ENCODE data around the gene RAMP1.
A peak's percentile ranks its signal among the peaks of the same experiment; 100 is the strongest.

The RAMP1 gene

GRCh38 chr2:237876951-237877491, 17.6 kb downstream of the RAMP1 start:
- DNase-seq (ENCODE audit: low spot score) = no peak

- DNase-seq (ENCODE audit: low spot score) = no peak
Observed at GRCh38 chr2:237877576-237878307, 18.3 kb downstream of the RAMP1 start.

- DNase-seq (ENCODE audit: low spot score) = no peak
Observed at GRCh38 chr2:237878321-237879057, 19.1 kb downstream of the RAMP1 start.

GRCh38 chr2:237879058-237879430, 19.6 kb downstream of the RAMP1 start:
- peak; percentile 36 for DNase-seq (ENCODE audit: low spot score)

DNA sequence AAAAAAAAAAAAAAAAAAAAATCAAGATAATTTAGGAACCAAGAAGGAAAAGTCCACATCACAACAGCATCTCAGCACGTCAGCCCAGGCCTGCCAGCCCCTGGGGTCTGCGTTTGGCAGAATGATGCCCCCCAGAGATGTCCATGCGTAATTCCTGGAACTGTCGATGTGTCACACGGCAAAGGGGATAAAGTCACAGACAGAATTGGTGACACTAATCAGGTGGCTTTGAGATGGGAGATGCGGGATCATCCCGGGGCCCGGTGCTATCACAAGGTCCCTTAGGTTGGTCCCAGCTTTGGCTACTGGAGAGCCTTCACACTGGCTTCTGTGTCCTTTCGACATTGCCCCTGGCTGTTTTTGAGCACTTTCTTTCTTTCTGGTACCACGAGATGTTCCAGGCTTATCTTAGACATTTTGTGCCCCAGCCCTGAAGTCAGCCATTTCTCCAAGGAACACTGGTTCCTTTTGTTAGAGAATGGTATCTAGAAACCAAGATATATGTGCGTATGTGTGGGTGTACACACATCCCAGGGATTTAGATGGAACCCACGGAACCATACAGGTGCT, 20.7 kb downstream of the RAMP1 start:
- no peak for DNase-seq (ENCODE audit: low spot score)

DNA sequence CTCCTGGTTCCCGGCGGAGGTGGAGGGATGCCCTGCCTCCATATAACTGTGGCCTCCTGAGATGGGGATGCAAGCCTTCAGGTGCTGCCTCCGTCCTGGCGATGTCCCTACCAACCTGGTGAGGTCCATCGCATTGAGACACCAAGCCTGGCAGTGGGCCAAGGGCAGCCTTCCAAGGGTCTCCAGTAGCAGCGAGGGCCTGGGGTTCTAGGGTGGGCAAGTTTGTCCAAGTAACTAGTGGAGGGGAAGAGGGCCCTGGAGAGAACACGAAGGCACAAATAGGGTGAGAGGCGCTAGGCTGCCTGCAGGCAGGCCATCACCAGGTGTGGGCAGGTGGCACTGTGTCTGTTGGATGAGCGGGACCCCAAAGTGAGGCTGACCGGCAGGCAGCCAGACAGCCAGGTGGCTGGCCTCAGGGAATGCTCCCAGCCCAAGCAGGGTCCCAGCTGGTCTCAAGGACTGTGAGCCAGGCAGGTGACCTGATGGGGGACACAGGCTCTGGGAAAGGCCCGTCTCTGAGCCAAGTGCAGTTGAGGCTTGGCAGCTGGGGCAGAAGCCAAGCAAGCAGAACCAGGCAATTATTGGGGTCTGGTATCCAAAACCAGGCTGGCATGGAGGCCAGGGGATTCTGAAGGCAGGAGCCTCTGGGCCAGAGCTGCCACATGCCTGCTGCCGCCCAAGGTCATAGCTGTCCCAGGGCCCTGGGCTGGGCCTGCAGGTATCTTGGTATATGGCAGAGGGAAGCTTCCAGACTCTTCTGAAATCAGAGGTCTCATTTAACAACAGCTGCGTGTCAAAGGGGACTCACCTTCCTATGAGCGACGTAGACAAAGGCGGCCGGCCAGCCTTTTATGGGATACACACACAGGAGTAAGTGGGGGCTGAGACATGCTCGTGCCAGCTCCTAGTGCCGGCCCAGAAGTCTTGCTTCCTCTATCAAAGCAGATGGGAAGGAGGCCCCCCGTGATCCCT, 23.4 kb downstream of the RAMP1 start:
- DNase-seq (ENCODE audit: low spot score) = no peak

DNA sequence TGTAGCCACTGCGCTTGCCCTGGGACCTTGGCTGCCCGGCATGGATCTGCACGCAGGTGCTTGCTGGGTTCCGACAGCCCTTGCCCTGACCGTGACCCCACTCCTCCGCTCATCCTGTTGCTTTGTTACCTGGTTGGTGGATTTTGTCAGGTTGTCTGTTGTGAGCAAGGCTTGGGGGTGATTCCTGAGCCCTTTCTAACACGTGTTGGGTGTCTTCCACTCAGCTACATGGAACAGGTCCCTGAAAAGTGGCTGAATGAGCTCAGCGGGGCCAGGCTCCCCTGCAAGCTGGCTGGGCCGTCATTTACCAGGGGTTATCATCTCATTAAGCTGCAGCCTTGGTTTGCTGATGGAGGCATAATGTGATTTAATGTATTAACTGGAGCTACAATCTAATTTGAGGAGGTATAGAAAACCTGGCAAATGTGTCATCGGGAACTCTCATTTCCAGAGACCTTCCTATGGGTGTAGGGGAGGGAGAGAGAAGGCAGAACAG, 24.6 kb downstream of the RAMP1 start:
- DNase-seq (ENCODE audit: low spot score) = no peak

GRCh38 chr2:237884681-237885080, 25.3 kb downstream of the RAMP1 start:
- no peak for DNase-seq (ENCODE audit: low spot score)

DNA sequence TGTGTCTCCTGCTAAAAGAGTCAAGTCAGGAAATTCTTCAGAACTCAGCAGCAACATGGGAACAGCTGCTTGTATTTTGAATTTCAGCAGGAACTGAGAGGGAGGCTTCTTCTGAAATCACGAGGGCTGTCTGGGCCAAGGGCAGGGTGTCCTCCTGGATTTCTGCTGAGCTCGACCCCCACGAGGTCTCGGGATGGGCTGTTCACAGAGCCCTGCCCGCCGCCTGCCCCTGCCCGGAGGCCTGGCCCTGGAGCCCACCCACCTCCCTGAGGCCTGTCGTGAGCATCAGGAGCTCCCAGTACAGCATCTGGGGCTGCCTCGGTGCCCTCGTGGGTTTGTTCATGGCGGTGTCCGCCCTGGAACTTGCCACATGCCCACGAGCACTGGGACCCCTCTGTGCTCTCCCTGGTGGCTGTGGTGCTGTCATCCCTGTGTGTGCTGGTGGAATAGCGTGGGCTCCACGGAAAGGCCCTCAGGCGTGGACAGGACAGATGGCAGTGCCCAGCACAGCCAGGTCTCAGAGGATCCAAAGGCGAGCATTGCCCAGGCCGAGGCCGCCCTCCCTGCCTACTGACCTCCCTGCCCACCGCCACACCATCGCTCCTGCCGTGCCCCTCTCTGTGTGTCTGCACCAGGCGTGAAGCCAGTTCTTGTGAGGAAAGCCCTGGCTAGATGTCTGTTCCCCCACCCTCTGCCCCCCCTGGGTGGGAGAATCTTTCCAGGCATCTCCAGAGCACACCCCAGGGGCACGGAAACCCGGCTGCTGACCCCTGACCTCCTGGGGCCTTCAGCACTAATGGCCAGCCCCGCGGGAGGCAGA, 25.9 kb downstream of the RAMP1 start:
- no peak for DNase-seq (ENCODE audit: low spot score)

DNA sequence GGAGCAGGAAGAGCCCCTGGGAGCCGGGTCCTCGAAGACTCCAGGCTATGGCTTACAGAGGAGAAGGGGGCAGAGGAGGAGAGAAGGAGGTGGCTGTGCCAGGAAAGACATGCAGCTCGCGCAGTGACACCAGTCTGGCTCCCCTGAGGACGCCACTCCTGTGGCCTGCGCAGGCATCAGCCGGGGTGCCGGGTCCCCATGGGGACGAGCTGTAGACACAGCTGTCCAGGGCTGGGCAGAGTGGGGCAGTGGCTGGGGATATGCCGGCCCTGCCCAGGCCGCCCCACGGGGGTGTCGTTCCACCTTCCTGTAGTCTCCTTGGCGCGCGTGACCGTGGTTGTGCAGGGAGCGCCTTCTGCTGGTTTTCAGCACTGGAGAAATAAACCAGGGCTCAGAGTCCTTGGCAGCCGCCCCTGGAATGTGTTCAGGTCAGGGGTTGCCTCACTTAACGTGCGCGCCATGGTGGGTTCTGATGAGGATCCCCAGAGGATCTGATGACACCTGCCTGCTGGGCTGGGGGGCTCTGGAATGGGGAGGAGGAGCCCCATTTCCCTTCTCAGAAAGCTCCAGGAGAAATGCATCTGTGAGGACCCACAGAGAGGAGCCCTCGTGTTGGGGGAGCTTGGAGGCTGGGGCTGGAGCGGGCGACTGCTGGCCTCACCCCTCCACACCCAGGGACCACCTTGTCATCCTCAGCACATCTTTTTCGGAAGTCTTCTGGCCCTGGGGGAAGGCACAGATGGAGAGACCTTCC, 26.7 kb downstream of the RAMP1 start:
- peak; percentile 34 for DNase-seq (ENCODE audit: low spot score)

- DNase-seq (ENCODE audit: low spot score) = peak; percentile 35
Observed at GRCh38 chr2:237886685-237887481, 27.5 kb downstream of the RAMP1 start.

- DNase-seq (ENCODE audit: low spot score) = no peak
Observed at GRCh38 chr2:237888389-237888788, 29.0 kb downstream of the RAMP1 start.

- no peak for DNase-seq (ENCODE audit: low spot score)
Observed at GRCh38 chr2:237889016-237889415, 29.6 kb downstream of the RAMP1 start.

GRCh38 chr2:237889811-237890210, 30.4 kb downstream of the RAMP1 start:
- no peak for DNase-seq (ENCODE audit: low spot score)

GRCh38 chr2:237892478-237892877, 33.1 kb downstream of the RAMP1 start:
- no peak for DNase-seq (ENCODE audit: low spot score)

DNA sequence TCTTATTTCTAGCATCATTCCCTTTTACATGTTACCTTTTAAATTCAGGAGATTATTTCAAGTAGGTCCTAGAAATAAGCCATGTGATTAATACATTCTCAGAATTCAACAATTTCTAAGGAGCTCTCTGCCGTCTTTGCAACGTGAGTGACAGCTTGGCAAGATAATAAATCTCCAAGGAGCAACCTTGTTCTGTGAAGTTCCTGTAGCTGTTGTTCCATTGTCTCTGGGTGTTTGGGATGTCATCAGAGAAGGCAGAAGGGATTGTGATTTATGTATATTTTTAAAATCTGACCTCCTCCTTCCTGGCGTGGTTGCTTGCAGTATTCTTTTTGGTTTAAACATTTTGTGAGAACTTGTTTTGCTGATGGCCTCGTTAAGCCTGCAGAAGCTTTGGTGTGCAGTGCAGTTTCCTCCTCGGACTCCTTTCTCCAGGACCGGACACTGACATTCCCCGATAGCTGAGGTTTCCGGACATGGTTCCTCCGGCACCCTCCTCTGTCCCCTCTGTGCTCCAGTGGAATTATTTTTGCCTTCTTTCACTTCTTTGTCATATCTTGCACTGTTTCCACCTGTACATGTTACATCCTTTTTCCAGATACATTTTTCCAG, 33.7 kb downstream of the RAMP1 start:
- no peak for DNase-seq (ENCODE audit: low spot score)

DNA sequence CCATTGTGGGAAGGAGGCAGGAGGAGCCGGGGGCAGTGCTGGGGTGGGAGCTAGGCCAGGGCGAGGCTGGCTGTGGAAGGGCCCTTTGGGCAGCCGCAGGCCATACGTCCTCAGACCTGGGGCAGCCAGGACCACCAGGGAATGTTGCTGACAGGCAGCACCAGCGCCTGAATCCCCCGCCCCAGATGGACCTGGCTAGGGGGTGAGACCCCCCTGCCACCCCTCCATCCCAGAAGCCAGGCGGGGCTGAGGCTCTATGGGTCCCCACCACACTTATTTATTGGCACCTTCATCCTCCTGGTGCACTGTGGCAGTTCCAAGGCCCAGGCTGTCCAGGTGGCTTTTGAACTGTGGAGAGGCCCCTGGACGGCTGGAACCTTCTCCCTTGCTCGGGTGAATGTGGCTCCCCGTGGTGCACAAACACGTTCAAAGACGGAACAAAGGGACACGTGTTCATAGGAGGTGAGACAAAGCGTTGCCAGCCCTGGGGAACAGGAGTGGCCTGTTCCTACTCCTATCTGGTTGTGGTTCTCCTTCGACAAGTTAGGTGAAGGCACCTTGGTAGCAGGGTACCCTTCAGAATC, 35.1 kb downstream of the RAMP1 start:
- DNase-seq (ENCODE audit: low spot score) = no peak

DNA sequence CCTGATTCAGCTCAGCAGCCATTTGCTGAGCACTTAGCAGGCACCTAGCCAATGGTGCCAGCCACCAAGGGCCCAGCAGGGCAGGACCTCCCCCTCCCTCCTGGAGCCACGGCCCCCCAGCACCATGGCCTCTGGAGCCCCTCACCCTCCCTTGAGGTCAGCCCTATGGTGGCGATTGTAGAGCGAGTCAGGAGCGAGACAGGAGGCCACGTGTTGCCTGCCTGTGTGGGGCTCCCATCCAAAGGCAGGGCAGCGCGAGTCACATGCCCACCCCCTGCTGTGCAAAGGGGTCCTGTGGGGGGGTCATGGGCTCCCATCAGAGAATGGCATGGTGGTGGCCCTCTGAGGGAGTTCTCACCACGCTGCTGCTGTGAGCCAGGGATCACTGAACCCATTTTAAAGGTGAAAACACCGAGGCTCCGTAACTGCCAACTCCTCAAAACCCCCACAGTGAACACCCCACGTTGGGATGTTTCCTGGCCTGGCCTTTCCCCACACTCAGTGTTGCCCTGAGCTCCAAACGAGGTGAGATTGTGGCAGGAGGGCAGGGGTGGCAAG, 35.6 kb downstream of the RAMP1 start:
- DNase-seq (ENCODE audit: low spot score) = no peak

All from cerebellar cortex (tissue), 1 donor.